ENCODE results near the gene WNT5B. TPM values are rescaled to one million over a fixed set of nuclear protein-coding genes. Genes with fewer than 3 reads are reported as not detected.

The WNT5B gene
- total and polyA plus RNA-seq, 3 experiments from 2014 or later = not detected

DNA sequence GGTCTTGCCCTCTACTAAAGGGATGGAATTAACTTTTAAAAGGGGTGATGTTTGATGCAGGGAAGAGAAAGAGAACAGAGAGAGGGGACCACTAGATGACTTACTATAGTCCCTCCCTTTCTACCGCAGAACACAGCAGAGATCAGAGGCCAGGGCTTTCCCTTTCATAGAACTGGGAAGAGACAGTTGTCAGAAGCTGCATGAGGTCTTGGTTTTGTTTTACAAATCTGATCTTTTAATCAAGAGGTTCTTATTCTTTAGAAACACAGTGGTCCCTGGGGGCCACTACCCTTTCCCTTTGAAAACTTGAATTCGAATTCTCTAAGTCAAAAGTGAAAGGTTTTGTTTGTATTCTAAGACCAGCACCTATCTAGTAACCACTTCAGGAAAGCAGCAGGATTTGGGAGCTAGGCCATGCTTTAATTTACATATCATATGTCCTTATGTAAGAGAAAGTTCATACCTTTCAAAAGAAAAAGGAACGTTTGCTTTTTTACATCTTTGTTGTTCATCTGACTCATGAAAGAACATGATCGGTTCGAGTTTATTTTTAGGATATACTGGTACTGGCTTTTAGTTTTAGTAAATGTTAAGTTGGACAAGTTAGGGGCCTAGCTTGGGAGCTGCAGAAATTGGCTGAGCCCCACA lies 41.0 kb upstream of the WNT5B start:
- Mint-ChIP-seq H3K4me3 (peak overlapping the region in 2 of 7 donors; percentile 15 to 33), H3K4me1 (peaks cover 55 to 65% (median 62%) of the 10 kb centered on the region in 3 donors), H3K27me3 (no peaks in the 10 kb centered on the region), H3K36me3 (peaks cover 0 to 51% (median 9%) of the 10 kb centered on the region in 3 donors), H3K27ac (peak overlapping the region in 7 of 8 donors; percentile 35 to 79 (median 75)), H3K9me3 (no peaks in the 10 kb centered on the region)
- no peak overlapping the region for H3K4me3 ChIP-seq (ENCODE audit: low read length)
- DNase-seq = peak in 1 of 5 donors; percentile 43
- POLR2A ChIA-PET = no interaction called here
- no peaks in the 10 kb centered on the region for H3K9me3 ChIP-seq (ENCODE audit: low read length)
- CTCF ChIA-PET = interaction anchor here (0.9 to 9.6 kb wide), 5 partner anchors 13 to 470 kb away, joined by 3 to 138 read pairs (median 4); no protein-coding TSS in a partner anchor
- H3K27ac ChIP-seq (ENCODE audit: low read depth, low read length) = no peak overlapping the region
- H3K4me1 ChIP-seq (ENCODE audit: insufficient read depth, low read length) = peaks cover 46% of the 10 kb centered on the region
- H3K36me3 ChIP-seq (ENCODE audit: insufficient read depth, low read length) = no peaks in the 10 kb centered on the region
- H3K27me3 ChIP-seq (ENCODE audit: insufficient read depth, low read length, poor library complexity, severe bottlenecking) = no peaks in the 10 kb centered on the region

DNA sequence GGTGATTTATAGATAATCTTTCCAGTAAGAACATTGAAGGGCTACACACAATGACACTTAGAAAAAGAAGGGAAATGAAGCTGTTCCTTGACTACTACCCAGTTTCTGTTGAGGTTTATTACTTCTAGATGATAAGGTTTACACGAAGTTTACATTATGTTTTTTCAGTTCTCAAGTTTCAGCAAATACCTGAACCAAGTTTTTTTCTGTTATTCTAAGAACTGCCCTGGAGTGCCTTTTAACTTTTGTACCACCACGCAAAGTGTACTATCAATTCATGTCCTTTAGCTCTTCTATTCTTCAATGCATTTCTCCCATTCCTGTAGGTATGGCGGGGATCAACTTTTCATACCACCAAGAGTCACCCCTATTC lies 40.5 kb upstream of the WNT5B start:
- Histone ChIP-seq H3K9me3 (ENCODE audit: low read length) (no peaks in the 10 kb centered on the region), H3K36me3 (ENCODE audit: insufficient read depth, low read length) (no peaks in the 10 kb centered on the region), H3K27ac (ENCODE audit: low read depth, low read length) (no peak overlapping the region), H3K4me1 (ENCODE audit: insufficient read depth, low read length) (peaks cover 42% of the 10 kb centered on the region), H3K27me3 (ENCODE audit: insufficient read depth, low read length, poor library complexity, severe bottlenecking) (no peaks in the 10 kb centered on the region), H3K4me3 (ENCODE audit: low read length) (no peak overlapping the region)
- ChIA-PET CTCF (interaction anchor here (1.1 to 9.6 kb wide), 4 partner anchors 13 to 471 kb away, joined by 3 to 138 read pairs (median 5); no protein-coding TSS in a partner anchor), POLR2A (no interaction called here)
- Mint-ChIP-seq H3K4me3 (peak overlapping the region in 3 of 7 donors; percentile 12 to 33 (median 15)), H3K36me3 (peaks cover 0 to 55% (median 9%) of the 10 kb centered on the region in 3 donors), H3K9me3 (no peaks in the 10 kb centered on the region), H3K27ac (peak overlapping the region in 7 of 8 donors; percentile 35 to 89 (median 73)), H3K27me3 (no peaks in the 10 kb centered on the region), H3K4me1 (peaks cover 53 to 60% (median 60%) of the 10 kb centered on the region in 3 donors)
- DNase-seq = no peak

DNA sequence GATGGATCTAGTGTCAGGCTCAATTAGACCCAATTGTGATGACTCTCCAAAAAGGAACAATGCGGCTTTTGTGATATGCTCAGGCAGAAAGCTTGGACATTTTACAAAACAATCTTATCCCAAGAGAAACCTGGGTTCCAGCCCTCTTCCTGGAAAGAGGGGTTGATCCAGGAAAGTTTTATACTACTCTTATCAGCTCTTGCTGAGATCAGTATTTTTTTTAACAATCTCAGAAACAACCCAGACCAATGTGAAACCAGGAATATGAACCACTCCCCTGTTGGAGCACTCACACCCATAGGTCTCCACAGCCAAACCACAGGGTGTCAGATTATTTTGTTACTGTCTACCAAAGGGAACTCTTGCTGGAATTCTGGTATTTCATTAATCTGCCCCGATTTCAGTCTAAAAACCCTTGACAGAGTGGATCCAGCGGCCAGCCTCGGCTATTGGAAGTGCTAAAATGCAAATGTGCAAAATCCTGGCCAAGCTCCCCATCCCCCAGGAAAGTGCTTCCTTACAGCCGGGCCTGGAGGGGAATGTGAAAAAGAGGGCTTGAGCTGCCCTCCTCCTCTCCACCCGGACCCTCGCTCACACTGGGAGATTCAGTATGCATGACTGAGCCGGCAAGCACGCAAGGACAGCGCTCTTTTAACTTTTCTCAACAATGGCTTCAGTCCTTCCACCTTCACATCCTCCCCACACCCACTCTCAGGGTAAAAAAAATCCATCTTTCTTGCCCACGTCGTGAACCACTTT lies 38.6 kb upstream of the WNT5B start:
- peak overlapping the region in 7 of 8 donors; percentile 44 to 88 (median 57) for H3K27ac Mint-ChIP-seq
- H3K4me1 Mint-ChIP-seq = peaks cover 59 to 65% (median 65%) of the 10 kb centered on the region in 3 donors
- peak in 1 of 5 donors; percentile 4 for DNase-seq

DNA sequence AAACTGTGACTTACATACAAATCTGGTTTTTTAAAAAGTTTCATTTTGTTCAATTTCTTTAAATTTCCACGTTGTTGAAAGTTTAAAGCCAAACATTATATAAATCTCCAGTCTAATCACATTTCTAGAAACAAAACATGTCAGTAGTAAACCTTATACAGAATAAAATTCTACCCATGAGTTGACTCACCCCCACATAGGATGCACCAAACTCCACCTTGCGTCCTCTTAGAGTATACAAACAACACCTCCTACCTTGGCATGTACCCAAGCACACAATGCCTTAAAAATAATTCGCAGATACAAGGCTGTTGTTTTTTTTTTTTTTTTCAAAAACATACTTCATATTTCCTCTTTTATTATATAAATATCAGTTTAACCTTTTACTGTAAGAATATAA lies 38.0 kb upstream of the WNT5B start:
- H3K27me3 Mint-ChIP-seq = peaks cover 0 to 4% of the 10 kb centered on the region in 2 donors
- POLR2A ChIA-PET = no interaction called here
- H3K4me3 Mint-ChIP-seq = peak overlapping the region; percentile 74 to 96 (median 92)
- H3K4me1 Mint-ChIP-seq = peaks cover 63 to 71% (median 71%) of the 10 kb centered on the region in 3 donors
- H3K9me3 Mint-ChIP-seq = no peaks in the 10 kb centered on the region
- DNase-seq = peak in 4 of 5 donors; percentile 20 to 63 (median 44)
- peak overlapping the region; percentile 24 to 88 (median 51) for H3K27ac Mint-ChIP-seq
- no peaks in the 10 kb centered on the region for H3K9me3 ChIP-seq (ENCODE audit: low read length)
- no peak overlapping the region for H3K27ac ChIP-seq (ENCODE audit: low read depth, low read length)
- CTCF ChIA-PET = interaction anchor here (1.0 to 4.9 kb wide), 4 partner anchors 12 to 473 kb away, joined by 4 to 36 read pairs (median 28); no protein-coding TSS in a partner anchor
- H3K4me3 ChIP-seq (ENCODE audit: low read length) = peak overlapping the region; percentile 38
- H3K36me3 Mint-ChIP-seq = peaks cover 0 to 54% (median 9%) of the 10 kb centered on the region in 3 donors
- no peaks in the 10 kb centered on the region for H3K27me3 ChIP-seq (ENCODE audit: insufficient read depth, low read length, poor library complexity, severe bottlenecking)
- H3K36me3 ChIP-seq (ENCODE audit: insufficient read depth, low read length) = no peaks in the 10 kb centered on the region
- peaks cover 52% of the 10 kb centered on the region for H3K4me1 ChIP-seq (ENCODE audit: insufficient read depth, low read length)

More for the DNA sequence above, 38.6 kb upstream of the WNT5B start:
- Mint-ChIP-seq H3K9me3 (no peaks in the 10 kb centered on the region), H3K4me3 (peak overlapping the region; percentile 74 to 96 (median 92)), H3K27me3 (peaks cover 0 to 4% of the 10 kb centered on the region in 2 donors), H3K36me3 (peaks cover 0 to 57% (median 9%) of the 10 kb centered on the region in 3 donors)
- no peak overlapping the region for H3K27ac ChIP-seq (ENCODE audit: low read depth, low read length)
- peaks cover 48% of the 10 kb centered on the region for H3K4me1 ChIP-seq (ENCODE audit: insufficient read depth, low read length)
- no peaks in the 10 kb centered on the region for H3K36me3 ChIP-seq (ENCODE audit: insufficient read depth, low read length)
- no peaks in the 10 kb centered on the region for H3K9me3 ChIP-seq (ENCODE audit: low read length)
- CTCF ChIA-PET = interaction anchor here (0.6 to 1.2 kb wide), 3 partner anchors 13 to 548 kb away, joined by 3 to 6 read pairs (median 4); no protein-coding TSS in a partner anchor
- H3K27me3 ChIP-seq (ENCODE audit: insufficient read depth, low read length, poor library complexity, severe bottlenecking) = no peaks in the 10 kb centered on the region
- POLR2A ChIA-PET = no interaction called here
- H3K4me3 ChIP-seq (ENCODE audit: low read length) = peak overlapping the region; percentile 38

DNA sequence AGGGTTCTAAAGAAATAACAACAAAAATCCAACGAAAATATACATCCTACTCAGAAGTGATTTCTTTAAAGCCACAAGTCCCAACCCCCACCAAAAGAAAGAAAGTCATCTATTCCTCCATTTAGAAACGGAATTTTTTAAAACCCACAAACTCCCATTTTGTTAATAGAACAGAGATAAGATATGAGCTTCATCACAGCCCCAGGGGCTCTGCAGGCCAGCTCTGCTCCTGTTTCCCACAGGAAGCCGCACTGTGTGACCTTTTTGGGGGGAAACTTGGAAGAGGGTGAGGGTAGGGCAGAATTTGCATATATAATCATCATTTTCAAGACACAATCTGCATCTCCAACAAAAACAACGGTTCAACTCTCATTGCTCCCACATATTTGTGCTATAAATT lies 37.5 kb upstream of the WNT5B start:
- no peak overlapping the region for H3K27ac ChIP-seq (ENCODE audit: low read depth, low read length)
- peak overlapping the region; percentile 45 to 95 (median 88) for H3K27ac Mint-ChIP-seq
- peak overlapping the region; percentile 86 to 98 (median 95) for H3K4me3 Mint-ChIP-seq
- H3K9me3 ChIP-seq (ENCODE audit: low read length) = no peaks in the 10 kb centered on the region
- peak overlapping the region; percentile 72 for H3K4me3 ChIP-seq (ENCODE audit: low read length)
- POLR2A ChIA-PET = no interaction called here
- no peak for DNase-seq
- no peaks in the 10 kb centered on the region for H3K27me3 ChIP-seq (ENCODE audit: insufficient read depth, low read length, poor library complexity, severe bottlenecking)
- peaks cover 65 to 74% (median 71%) of the 10 kb centered on the region in 3 donors for H3K4me1 Mint-ChIP-seq
- no peaks in the 10 kb centered on the region for H3K9me3 Mint-ChIP-seq
- H3K27me3 Mint-ChIP-seq = peaks cover 0 to 4% of the 10 kb centered on the region in 2 donors
- CTCF ChIA-PET = interaction anchor here (2.7 to 4.9 kb wide), 4 partner anchors 8 to 473 kb away, joined by 26 to 36 read pairs (median 28); no protein-coding TSS in a partner anchor
- peaks cover 52% of the 10 kb centered on the region for H3K4me1 ChIP-seq (ENCODE audit: insufficient read depth, low read length)
- no peaks in the 10 kb centered on the region for H3K36me3 ChIP-seq (ENCODE audit: insufficient read depth, low read length)
- H3K36me3 Mint-ChIP-seq = peaks cover 0 to 51% (median 9%) of the 10 kb centered on the region in 3 donors

DNA sequence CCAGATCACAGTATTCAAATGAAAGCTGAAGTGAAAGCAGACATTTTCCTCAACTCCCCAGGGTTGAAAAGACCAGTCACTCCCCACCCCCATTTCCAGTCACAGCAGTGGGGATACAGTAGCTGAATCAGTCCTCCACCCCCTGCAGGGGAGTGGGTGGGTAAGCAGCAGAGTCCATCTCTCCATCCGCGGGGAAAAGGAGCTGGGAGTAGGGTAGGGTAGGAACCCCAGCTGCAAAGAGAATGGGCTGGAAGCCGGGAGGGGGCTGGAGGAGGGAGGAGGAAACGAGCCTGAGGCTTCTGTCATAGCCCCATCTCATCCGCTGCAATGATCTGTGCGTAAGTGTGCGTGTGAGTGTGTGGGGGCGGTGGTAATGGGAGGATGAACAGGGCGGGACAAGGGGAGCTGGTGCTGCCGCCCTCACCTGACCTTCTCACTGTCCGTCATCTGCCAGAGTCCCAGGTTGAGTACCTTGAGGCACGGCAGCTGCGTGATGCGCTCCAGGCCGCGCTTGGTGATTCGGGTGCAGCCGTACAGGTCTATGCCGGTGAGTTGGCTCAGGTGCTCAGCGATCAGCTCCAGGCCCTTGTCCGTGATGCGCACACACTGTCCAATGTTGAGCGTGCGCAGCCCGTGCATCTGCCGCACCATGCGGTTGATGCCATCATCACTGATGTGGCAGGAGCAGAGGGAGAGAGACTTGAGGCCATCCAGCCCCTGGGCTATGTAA lies 36.4 kb upstream of the WNT5B start:
- DNase-seq = peak; percentile 30 to 81 (median 56)
- POLR2A ChIA-PET = interaction anchor here (1.7 to 2.2 kb wide), 4 partner anchors 9 to 59 kb away, joined by 4 to 32 read pairs (median 8); no protein-coding TSS in a partner anchor
- Histone ChIP-seq H3K9me3 (ENCODE audit: low read length) (no peaks in the 10 kb centered on the region), H3K4me3 (ENCODE audit: low read length) (peak overlapping the region; percentile 95), H3K36me3 (ENCODE audit: insufficient read depth, low read length) (no peaks in the 10 kb centered on the region), H3K27me3 (ENCODE audit: insufficient read depth, low read length, poor library complexity, severe bottlenecking) (no peaks in the 10 kb centered on the region), H3K27ac (ENCODE audit: low read depth, low read length) (peak overlapping the region; percentile 78), H3K4me1 (ENCODE audit: insufficient read depth, low read length) (peaks cover 47% of the 10 kb centered on the region)
- Mint-ChIP-seq H3K27me3 (peaks cover 0 to 4% of the 10 kb centered on the region in 2 donors), H3K9me3 (no peaks in the 10 kb centered on the region), H3K4me1 (peaks cover 64 to 69% (median 68%) of the 10 kb centered on the region in 3 donors), H3K36me3 (peaks cover 0 to 45% (median 8%) of the 10 kb centered on the region in 3 donors), H3K27ac (peak overlapping the region; percentile 88 to 97 (median 93)), H3K4me3 (peak overlapping the region; percentile 86 to 98 (median 95))
- CTCF ChIA-PET = interaction anchor here (0.6 to 4.9 kb wide), 7 partner anchors 9 to 1155 kb away, joined by 3 to 36 read pairs (median 26); no protein-coding TSS in a partner anchor

Data from CD8-positive, alpha-beta memory T cell (primary cell).